Osteoblast (primary cell): ENCODE measurements around the gene NAT9. TPM values are rescaled to one million over a fixed set of nuclear protein-coding genes. Genes with fewer than 3 reads are reported as not detected.

ENCODE experiments used
- DNase-seq: peaks from one replicate; pipeline ENCODE4 v3.0.0; 2011; ENCODE audit warnings: low spot score, mixed read lengths; ENCODE audit not compliant: insufficient read length; ENCODE audit errors: missing footprints
- H2AFZ ChIP-seq: 2 replicates; pipeline ENCODE4 v1.6.0; 2011; ENCODE audit warnings: mild to moderate bottlenecking, low read length
- H3K27ac ChIP-seq: 2 replicates; pipeline ENCODE4 v1.5.1; 2011; ENCODE audit warnings: mild to moderate bottlenecking, low read depth, low read length, moderate library complexity
- H3K27me3 ChIP-seq: 2 replicates; pipeline ENCODE4 v1.6.0; 2012; ENCODE audit warnings: mild to moderate bottlenecking, control low read depth, inconsistent platforms, low read length, moderate library complexity; ENCODE audit not compliant: insufficient read depth
- H3K36me3 ChIP-seq: 2 replicates; pipeline ENCODE4 v1.5.1; 2011; ENCODE audit warnings: mild to moderate bottlenecking, low read length, control low read depth, moderate library complexity; ENCODE audit not compliant: insufficient read depth
- H3K4me1 ChIP-seq: 2 replicates; pipeline ENCODE4 v1.5.1; 2011; ENCODE audit warnings: mild to moderate bottlenecking, low read length, control low read depth, moderate library complexity; ENCODE audit not compliant: insufficient read depth
- H3K4me2 ChIP-seq: 2 replicates; pipeline ENCODE4 v1.6.0; 2011; ENCODE audit warnings: mild to moderate bottlenecking, low read length; ENCODE audit not compliant: insufficient read depth
- H3K4me3 ChIP-seq: fragments of 200-600 bp; sonication (generic); 3 replicates; pipeline ENCODE4 v1.5.1; 2012; ENCODE audit warnings: mild to moderate bottlenecking, low read length, inconsistent platforms; ENCODE audit not compliant: insufficient read depth
- H3K79me2 ChIP-seq: 2 replicates; pipeline ENCODE4 v1.6.0; 2012; ENCODE audit warnings: mild to moderate bottlenecking, low read length, control low read depth, inconsistent platforms; ENCODE audit not compliant: insufficient read depth
- H3K9me3 ChIP-seq: 2 replicates; pipeline ENCODE4 v1.5.1; 2011; ENCODE audit warnings: low read depth, low read length, control low read depth
- H4K20me1 ChIP-seq: 2 replicates; pipeline ENCODE4 v1.6.0; 2012; ENCODE audit warnings: mild to moderate bottlenecking, low read length, control low read depth; ENCODE audit not compliant: insufficient read depth
- CTCF ChIP-seq: IDR thresholded peaks from 2 replicates; pipeline ENCODE4 v1.5.1; 2011; ENCODE audit warnings: mild to moderate bottlenecking, low read depth, low read length, moderate library complexity; ENCODE audit errors: extremely low read depth
- total RNA-seq: library from RNA; depleted of rRNA; stranded (reverse); fragments of >200 nt; gene quantifications from 2 replicates; pipeline ENCODE4 v1.2.3, GENCODE V29; 2012

Gene NAT9
- total RNA-seq, 1 donor, result 35.1 TPM

DNA sequence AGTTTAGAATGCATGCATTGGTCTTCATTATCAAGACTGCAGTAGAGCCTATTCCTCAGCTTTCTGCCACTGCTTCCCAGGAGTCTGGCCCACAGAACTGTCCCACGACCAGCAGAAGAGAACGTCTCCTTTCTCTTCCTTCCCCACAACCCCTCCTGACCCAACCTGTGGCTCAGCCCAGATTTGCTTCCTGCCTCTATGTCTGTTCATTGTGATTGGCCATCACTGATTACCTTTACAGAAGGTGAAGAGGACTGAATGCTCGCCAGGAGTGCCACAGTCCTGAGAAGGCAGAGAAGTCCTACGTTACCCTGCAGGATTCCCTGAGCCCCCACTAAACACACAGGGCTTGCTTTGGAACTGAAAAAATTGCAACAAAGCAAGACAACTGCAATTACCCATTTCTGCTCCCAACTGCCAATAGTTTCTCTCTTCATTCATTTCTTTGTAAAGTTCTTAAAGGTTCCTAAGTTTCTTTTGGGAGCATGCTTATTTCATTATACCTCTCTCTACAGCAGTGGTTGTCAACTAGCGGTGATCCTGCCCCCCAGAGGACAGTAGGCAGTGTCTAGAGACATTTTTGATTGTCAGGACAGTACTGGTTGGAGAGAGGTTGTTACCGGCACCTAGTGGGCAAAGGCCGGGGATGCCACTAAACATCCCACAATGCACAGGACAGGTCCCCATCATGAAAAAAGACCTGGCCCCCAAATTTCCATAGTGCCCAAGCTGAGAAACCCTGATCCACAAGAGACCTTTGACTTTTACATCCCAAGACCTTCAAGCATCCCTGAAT lies 4.5 kb upstream of the NAT9 start:
- Histone ChIP-seq H3K4me1 (peaks cover 14% of the 10 kb centered on the region), H2AFZ (no peak overlapping the region), H3K27me3 (no peaks in the 10 kb centered on the region), H3K79me2 (peaks cover 43% of the 10 kb centered on the region), H3K9me3 (no peaks in the 10 kb centered on the region), H3K36me3 (peaks cover 38% of the 10 kb centered on the region), H3K27ac (no peak overlapping the region), H3K4me3 (no peak overlapping the region), H4K20me1 (peaks cover 26% of the 10 kb centered on the region), H3K4me2 (no peak overlapping the region)
- peak; percentile 50 for TF ChIP-seq CTCF
- DNase-seq, result peak; percentile 69

DNA sequence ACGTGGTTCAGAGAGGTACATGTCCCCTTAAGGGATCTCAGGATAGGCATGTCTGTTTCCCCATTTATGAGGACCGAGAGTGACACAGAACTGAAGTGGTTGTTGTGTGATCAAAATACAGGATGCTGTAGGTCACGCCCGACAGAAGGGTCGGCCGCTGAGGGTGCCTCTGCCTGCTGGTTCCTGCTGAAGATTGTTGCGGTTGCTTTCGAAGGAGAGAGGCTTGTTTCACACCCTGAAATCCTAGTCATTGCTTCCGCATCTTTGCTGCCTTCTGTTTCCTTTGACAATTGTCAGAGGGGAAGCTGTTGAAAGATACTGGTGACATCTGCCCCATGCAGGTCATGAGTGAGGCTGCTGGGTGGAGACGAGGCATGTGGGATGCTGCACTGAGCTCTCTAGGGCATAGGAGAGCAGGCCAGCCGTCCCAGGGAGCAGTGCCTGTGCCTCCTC lies 3.8 kb upstream of the NAT9 start:
- H3K4me1 ChIP-seq, result peaks cover 20% of the 10 kb centered on the region
- no peak overlapping the region for H3K4me3 ChIP-seq
- H3K79me2 ChIP-seq, result peaks cover 43% of the 10 kb centered on the region
- no peak for TF ChIP-seq CTCF
- H4K20me1 ChIP-seq, result peaks cover 21% of the 10 kb centered on the region
- H3K27me3 ChIP-seq, result no peaks in the 10 kb centered on the region
- H2AFZ ChIP-seq, result no peak overlapping the region
- no peaks in the 10 kb centered on the region for H3K9me3 ChIP-seq
- DNase-seq, result peak; percentile 32
- H3K36me3 ChIP-seq, result peaks cover 31% of the 10 kb centered on the region
- no peak overlapping the region for H3K27ac ChIP-seq
- H3K4me2 ChIP-seq, result no peak overlapping the region

- peaks cover 27% of the 10 kb centered on the region for H3K36me3 ChIP-seq
- no peak overlapping the region for H3K4me3 ChIP-seq
- H4K20me1 ChIP-seq, result peaks cover 19% of the 10 kb centered on the region
- H2AFZ ChIP-seq, result no peak overlapping the region
- no peak overlapping the region for H3K27ac ChIP-seq
- H3K4me1 ChIP-seq, result peaks cover 23% of the 10 kb centered on the region
- H3K9me3 ChIP-seq, result no peaks in the 10 kb centered on the region
- H3K79me2 ChIP-seq, result peaks cover 42% of the 10 kb centered on the region
- H3K27me3 ChIP-seq, result no peaks in the 10 kb centered on the region
- peak; percentile 62 for DNase-seq
- no peak overlapping the region for H3K4me2 ChIP-seq
- no peak for TF ChIP-seq CTCF
These were observed 3.4 kb upstream of the NAT9 start for GRCh38 chr17:74779501-74779900.

- no peak overlapping the region for H2AFZ ChIP-seq
- peaks cover 42% of the 10 kb centered on the region for H3K79me2 ChIP-seq
- no peak overlapping the region for H3K4me2 ChIP-seq
- no peaks in the 10 kb centered on the region for H3K27me3 ChIP-seq
- TF ChIP-seq CTCF, result no peak
- no peak overlapping the region for H3K27ac ChIP-seq
- peak; percentile 39 for DNase-seq
- H3K4me1 ChIP-seq, result peaks cover 28% of the 10 kb centered on the region
- H3K36me3 ChIP-seq, result peaks cover 27% of the 10 kb centered on the region
- peaks cover 20% of the 10 kb centered on the region for H4K20me1 ChIP-seq
- no peaks in the 10 kb centered on the region for H3K9me3 ChIP-seq
- no peak overlapping the region for H3K4me3 ChIP-seq
These were observed 2.8 kb upstream of the NAT9 start for GRCh38 chr17:74778960-74779359.
